ENCODE data around the gene MRTFA.
"Not testable (repeated sequence)": the region's sequence is repeated elsewhere in the genome, so short reads cannot be mapped to it uniquely, and the experiment has no call there.

DNA sequence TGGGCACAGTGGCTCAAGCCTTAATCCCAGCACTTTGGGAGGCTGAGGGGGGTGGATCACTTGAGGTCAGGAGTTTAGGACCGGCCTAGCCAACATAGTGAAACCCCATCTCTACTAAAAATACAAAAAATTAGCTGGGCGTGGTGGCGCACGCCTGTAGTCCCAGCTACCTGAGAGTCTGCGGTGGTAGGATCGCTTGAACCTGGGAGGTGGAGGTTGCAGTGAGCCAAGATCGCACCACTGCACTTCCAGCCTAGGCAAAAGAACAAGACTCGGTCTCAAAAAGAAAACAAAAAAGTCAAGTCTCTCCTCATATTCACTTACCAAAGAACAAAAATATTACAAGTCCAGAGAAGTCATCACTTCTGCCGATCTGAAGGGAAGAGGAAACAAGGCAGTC lies 51.8 kb downstream of the MRTFA start:
- not testable (repeated sequence) for TF ChIP-seq CTCF (conservative IDR thresholded peaks at IDR 0.05 in 1 of 2, IDR thresholded peaks at IDR 0.05 in 1 of 2; ENCODE audit: extremely low read depth in 1 of 2, insufficient read depth in 1 of 2, low read depth in 1 of 2, low read length in 2 of 2); EZH2 (IDR thresholded peaks at IDR 0.05; ENCODE audit: borderline replicate concordance, low read length)
